ENCODE measurements around the gene CDC42EP2.

GRCh38 chr11:65317025-65317786, 2.5 kb downstream of the CDC42EP2 start:
- TF ChIP-seq POLR2A (IDR thresholded peaks at IDR 0.05; ENCODE audit: low read depth, low read length) (no peak), POLR2AphosphoS5 (IDR thresholded peaks at IDR 0.05; ENCODE audit: low read depth, low read length) (no peak), TAF1 (IDR thresholded peaks at IDR 0.05; ENCODE audit: borderline replicate concordance, low read depth, low read length) (no peak)

All from GM12892 (cell line).